GM21447 (cell line): ENCODE data around the gene MYMK.
A peak's percentile ranks its signal among the peaks of the same experiment; 100 is the strongest.

Source experiments
- ATAC-seq: cut with Tn5 transposase; IDR thresholded peaks from one replicate; pipeline ENCODE4 v1.9.1; 2021; ENCODE audit not compliant: unreplicated experiment

Gene MYMK

GRCh38 chr9:133488686-133489252 lies 36.0 kb downstream of the MYMK start:
- ATAC-seq: no peak

GRCh38 chr9:133487331-133487725 lies 37.4 kb downstream of the MYMK start:
- ATAC-seq: no peak

GRCh38 chr9:133485531-133486260 lies 39.1 kb downstream of the MYMK start:
- no peak for ATAC-seq

GRCh38 chr9:133484671-133485437 lies 39.9 kb downstream of the MYMK start:
- ATAC-seq: no peak

GRCh38 chr9:133483611-133484010 lies 41.1 kb downstream of the MYMK start:
- ATAC-seq: no peak

- peak; percentile 87 for ATAC-seq
Observed at GRCh38 chr9:133478851-133479711, 45.7 kb downstream of the MYMK start, which contains the start of gene SLC2A6. TSS of gene SLC2A6 (minus strand) at chr9:133479099. CDS start at chr9:133479059, 40 bp downstream.

- ATAC-seq: peak; percentile 43
Observed at GRCh38 chr9:133477992-133478850, 46.5 kb downstream of the MYMK start.

GRCh38 chr9:133477461-133477860 lies 47.3 kb downstream of the MYMK start:
- ATAC-seq: no peak

GRCh38 chr9:133476941-133477340 lies 47.8 kb downstream of the MYMK start:
- no peak for ATAC-seq

GRCh38 chr9:133476036-133476931 lies 48.5 kb downstream of the MYMK start:
- ATAC-seq: no peak

- no peak for ATAC-seq
Observed at GRCh38 chr9:133475292-133476012, 49.3 kb downstream of the MYMK start.

- ATAC-seq: no peak
Observed at GRCh38 chr9:133474853-133475252, 49.9 kb downstream of the MYMK start.

GRCh38 chr9:133474215-133474614 lies 50.5 kb downstream of the MYMK start:
- ATAC-seq: no peak

- ATAC-seq: no peak
Observed at GRCh38 chr9:133473743-133474142, 51.0 kb downstream of the MYMK start.

GRCh38 chr9:133472753-133473378 lies 51.9 kb downstream of the MYMK start:
- ATAC-seq: no peak

GRCh38 chr9:133472277-133472645 lies 52.5 kb downstream of the MYMK start:
- no peak for ATAC-seq

GRCh38 chr9:133471551-133472276 lies 53.0 kb downstream of the MYMK start:
- no peak for ATAC-seq
